Aorta (tissue), 5 donors: ENCODE data around the gene AQP2. TPM values are rescaled to one million over a fixed set of nuclear protein-coding genes. Genes with fewer than 3 reads are reported as not detected.

Source experiments
- ATAC-seq: fragments of 200-7000 bp; cut with Tn5 transposase; one replicate; pipeline ENCODE4 v1.9.1; 2022; ENCODE audit warnings: moderate library complexity; ENCODE audit not compliant: low FRiP score
- DNase-seq, 2 donors: peaks; one replicate each; pipeline ENCODE4 v3.0.0-alpha.2; 2020
- H3K27ac ChIP-seq, 2 donors: one replicate each; pipeline ENCODE4 v1.5.1; 2013; ENCODE audit warnings: low read length in 2 of 2, mild to moderate bottlenecking in 2 of 2, moderate library complexity in 2 of 2, control low read depth in 1 of 2, inconsistent platforms in 1 of 2, low read depth in 1 of 2
- H3K27me3 ChIP-seq, 2 donors: one replicate each; pipeline ENCODE4 v1.6.1; 2013; ENCODE audit warnings: control low read depth in 1 of 2, low read length in 1 of 2, mild to moderate bottlenecking in 1 of 2, moderate library complexity in 1 of 2; ENCODE audit not compliant: insufficient read depth in 2 of 2, control insufficient read depth in 1 of 2
- H3K36me3 ChIP-seq, 2 donors: one replicate each; pipeline ENCODE4 v1.6.1; 2013; ENCODE audit warnings: control low read depth in 1 of 2, low read length in 1 of 2, mild to moderate bottlenecking in 1 of 2; ENCODE audit not compliant: insufficient read depth in 2 of 2, control insufficient read depth in 1 of 2
- H3K4me1 ChIP-seq, 2 donors: one replicate each; pipeline ENCODE4 v1.6.1; 2013; ENCODE audit warnings: low read length in 2 of 2, control low read depth in 1 of 2, mild to moderate bottlenecking in 1 of 2, moderate library complexity in 1 of 2; ENCODE audit not compliant: insufficient read depth in 2 of 2, control insufficient read depth in 1 of 2
- H3K4me3 ChIP-seq, 2 donors: one replicate each; pipeline ENCODE4 v1.5.1; 2013; ENCODE audit warnings: low read length in 2 of 2, control low read depth in 1 of 2, mild to moderate bottlenecking in 1 of 2
- H3K9me3 ChIP-seq: one replicate; pipeline ENCODE4 v1.6.1; 2013; ENCODE audit warnings: mild to moderate bottlenecking, low read length; ENCODE audit not compliant: control insufficient read depth
- WGBS, 2 donors: extraction: QIAGEN DNeasy Blood & Tissue Kit; methylation state at CpG; one replicate each; pipeline ENCODE4 v1.1.7; 2013; 5-methylcytosine and 5-hydroxymethylcytosine counted together
- intact Hi-C, 2 donors: fragments of 100-400 bp; cut with DNase I; formaldehyde crosslinking; loops; one replicate each; pipeline versions ENCODE4 v1.14.2 to v1.15.0; 2022
- polyA plus RNA-seq, 2 donors: library from polyadenylated mRNA; stranded (reverse); fragments of 200-250 nt; gene quantifications; one replicate each; pipeline ENCODE4 v1.2.3, GENCODE V29; 2013
- total RNA-seq, 2 donors: library from RNA; stranded (reverse); fragmentation: NEBNext Ultra II Directional; extraction: Animal tissue kit (Norgen Biotek cat#: 25700); gene quantifications; one replicate each; pipeline ENCODE4 v1.2.1, GENCODE V29; 2021
- donor health status: healthy with polysubstance abuse.
- donor health status: Bipolar disorder and iron deficiency.
- donor health status: DM: no; HTN: no; CAD: no.
- donor health status: DM: no; HTN: no; CAD: no.
- donor health status: DM: yes; HTN: yes; CAD: no.

The AQP2 gene
- total and polyA plus RNA-seq, 4 donors: 0.21 TPM; not detected in 3

DNA sequence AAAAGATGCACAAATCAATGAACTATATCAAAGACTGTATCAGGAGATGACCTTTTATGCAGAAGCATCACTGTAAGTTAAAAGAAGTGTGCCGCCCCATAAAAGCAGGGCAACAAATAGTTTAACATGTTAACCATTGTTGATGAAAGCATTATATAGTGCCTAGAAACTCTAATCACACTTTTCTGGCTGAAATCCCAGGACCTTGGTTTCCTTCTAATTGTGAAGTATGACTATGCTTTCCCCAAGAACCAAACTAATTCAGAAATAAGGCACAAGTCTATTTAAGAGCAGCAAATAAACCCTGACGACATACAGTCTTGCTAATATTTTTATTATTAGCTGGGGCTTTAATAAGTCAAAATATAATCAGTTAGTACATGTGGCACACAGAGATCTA lies 53.1 kb downstream of the AQP2 start:
- Histone ChIP-seq H3K4me3 (no peak overlapping the region), H3K27ac (no peak overlapping the region), H3K4me1 (no peaks in the 10 kb centered on the region), H3K36me3 (no peaks in the 10 kb centered on the region), H3K27me3 (no peaks in the 10 kb centered on the region), H3K9me3 (no peaks in the 10 kb centered on the region)
- intact Hi-C loops: no loop called here
- ATAC-seq (no peak), DNase-seq (no peak)
- 46 to 51% methylated on average over 2 of the region's 2 CpGs for WGBS, 2 donors

GRCh38 chr12:50004696-50005095 lies 54.2 kb downstream of the AQP2 start:
- Histone ChIP-seq H3K9me3 (no peaks in the 10 kb centered on the region), H3K27me3 (no peaks in the 10 kb centered on the region), H3K36me3 (no peaks in the 10 kb centered on the region), H3K4me3 (no peak overlapping the region), H3K4me1 (no peaks in the 10 kb centered on the region), H3K27ac (no peak overlapping the region)
- ATAC-seq (no peak), DNase-seq (no peak)
- intact Hi-C loops: no loop called here

DNA sequence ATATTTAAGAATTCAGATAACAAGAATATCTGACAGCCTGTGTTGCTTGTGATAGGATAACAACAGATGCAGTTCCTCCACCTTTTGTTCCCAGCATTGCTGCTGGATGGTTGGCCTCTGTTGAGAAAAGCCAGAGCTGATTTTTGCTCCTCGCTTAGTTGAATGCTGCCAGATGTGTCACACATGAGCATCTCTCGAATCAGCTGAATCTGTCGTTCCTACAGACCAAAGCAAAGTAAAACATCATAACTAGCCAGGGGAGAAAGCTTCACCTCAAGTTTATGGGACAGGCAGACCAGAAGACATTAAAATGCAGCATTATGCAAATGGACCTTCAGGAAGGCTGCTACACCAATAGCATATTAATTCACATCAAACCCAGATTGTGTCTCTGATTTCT lies 54.6 kb downstream of the AQP2 start:
- DNase-seq: no peak
- WGBS, 2 donors: 86 to 88% methylated on average over 3 of the region's 3 CpGs
- H3K36me3 ChIP-seq: no peaks in the 10 kb centered on the region
- no peaks in the 10 kb centered on the region for H3K9me3 ChIP-seq
- no peaks in the 10 kb centered on the region for H3K27me3 ChIP-seq
- no peak overlapping the region for H3K4me3 ChIP-seq
- H3K4me1 ChIP-seq: no peaks in the 10 kb centered on the region
- intact Hi-C loops: no loop called here
- H3K27ac ChIP-seq: no peak overlapping the region
- ATAC-seq: no peak

DNA sequence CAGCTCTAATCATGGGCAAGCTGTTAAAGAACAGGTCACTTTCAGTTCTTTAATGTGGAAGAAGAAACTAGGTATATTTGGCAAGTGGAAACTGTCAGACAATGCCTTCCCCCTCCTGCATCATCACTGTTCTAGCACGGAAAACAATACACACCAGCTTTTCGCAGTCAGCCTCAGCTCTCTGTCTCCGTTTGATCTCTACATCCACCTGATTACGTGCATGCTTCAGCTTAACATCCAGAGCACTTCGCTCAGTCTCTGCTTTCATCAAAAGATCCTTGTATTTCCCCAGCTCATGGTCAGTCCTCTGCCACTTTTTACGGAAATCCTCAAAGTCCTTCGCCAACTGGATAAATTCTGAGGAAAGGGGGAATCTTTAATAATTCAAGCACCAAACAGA lies 55.7 kb downstream of the AQP2 start:
- no peak for DNase-seq
- intact Hi-C loops: no loop called here

GRCh38 chr12:50006754-50007442 lies 56.4 kb downstream of the AQP2 start:
- Histone ChIP-seq H3K4me3 (no peak overlapping the region), H3K9me3 (no peaks in the 10 kb centered on the region), H3K36me3 (no peaks in the 10 kb centered on the region), H3K27me3 (no peaks in the 10 kb centered on the region), H3K4me1 (no peaks in the 10 kb centered on the region), H3K27ac (no peak overlapping the region)
- no peak for ATAC-seq
- DNase-seq: no peak
- intact Hi-C loops: no loop called here
- WGBS, 2 donors: 94 to 100% methylated on average over 1 of the region's 1 CpG

More for the DNA sequence above, 55.7 kb downstream of the AQP2 start:
- Histone ChIP-seq H3K9me3 (no peaks in the 10 kb centered on the region), H3K36me3 (no peaks in the 10 kb centered on the region), H3K4me3 (no peak overlapping the region), H3K4me1 (no peaks in the 10 kb centered on the region), H3K27ac (no peak overlapping the region), H3K27me3 (no peaks in the 10 kb centered on the region)
- WGBS, 2 donors: 93 to 97% methylated on average over 7 of the region's 7 CpGs
- ATAC-seq: no peak

Other genes with a start within 250 kb of the AQP2 start
- 10 to 100 TPM; 31.4 to 53.9 TPM for gene FMNL3, start 243.3 kb upstream of the AQP2 start, total RNA-seq
- gene FMNL3, start 243.3 kb upstream of the AQP2 start, polyA plus RNA-seq: 10 to 100 TPM in 1 of 2 donors, 1 to 10 TPM in 1; 6.5 to 10.4 TPM
- 100 to 1,000 TPM; 290 to 325 TPM for gene TMBIM6, start 209.2 kb upstream of the AQP2 start, total RNA-seq
- gene TMBIM6, start 209.2 kb upstream of the AQP2 start, polyA plus RNA-seq: 100 to 1,000 TPM; 114 to 163 TPM
- 10 to 100 TPM; 22.2 to 38.7 TPM for gene NCKAP5L, start 122.3 kb upstream of the AQP2 start, total RNA-seq
- gene NCKAP5L, start 122.3 kb upstream of the AQP2 start, polyA plus RNA-seq: 10 to 100 TPM in 1 of 2 donors, 1 to 10 TPM in 1; 3.5 to 14.8 TPM
- gene BCDIN3D, start 107.6 kb upstream of the AQP2 start, total RNA-seq: 1 to 10 TPM; 3.5 to 5.0 TPM
- gene BCDIN3D, start 107.6 kb upstream of the AQP2 start, polyA plus RNA-seq: 1 to 10 TPM; 1.5 to 1.6 TPM
- gene FAIM2, start 46.8 kb upstream of the AQP2 start, total RNA-seq: 10 to 100 TPM in 1 of 2 donors, under 1 TPM in 1; 0.58 to 16.4 TPM
- under 1 TPM in 1 of 2 donors, not detected in 1; 0.05 TPM for gene FAIM2, start 46.8 kb upstream of the AQP2 start, polyA plus RNA-seq
- 1 to 10 TPM in 1 of 2 donors, not detected in 1; 1.2 TPM for gene AQP5, start 11.1 kb downstream of the AQP2 start, total RNA-seq
- gene AQP5, start 11.1 kb downstream of the AQP2 start, polyA plus RNA-seq: under 1 TPM in 1 of 2 donors, not detected in 1; 0.08 TPM
- under 1 TPM in 1 of 2 donors, not detected in 1; 0.39 TPM for gene AQP6, start 22.2 kb downstream of the AQP2 start, total RNA-seq
- gene AQP6, start 22.2 kb downstream of the AQP2 start, polyA plus RNA-seq: not detected
- 10 to 100 TPM in 1 of 2 donors, 1 to 10 TPM in 1; 8.0 to 10.1 TPM for gene RACGAP1, start 74.8 kb downstream of the AQP2 start, total RNA-seq
- 1 to 10 TPM; 4.6 to 7.9 TPM for gene RACGAP1, start 74.8 kb downstream of the AQP2 start, polyA plus RNA-seq
- 1 to 10 TPM in 1 of 2 donors, under 1 TPM in 1; 0.39 to 5.8 TPM for gene ASIC1, start 106.9 kb downstream of the AQP2 start, total RNA-seq
- gene ASIC1, start 106.9 kb downstream of the AQP2 start, polyA plus RNA-seq: 1 to 10 TPM in 1 of 2 donors, not detected in 1; 1.2 TPM
- gene SMARCD1, start 134.6 kb downstream of the AQP2 start, total RNA-seq: 10 to 100 TPM; 41.0 to 44.6 TPM
- gene SMARCD1, start 134.6 kb downstream of the AQP2 start, polyA plus RNA-seq: 10 to 100 TPM; 15.0 to 19.9 TPM
- 1 to 10 TPM; 2.2 to 3.1 TPM for gene GPD1, start 153.3 kb downstream of the AQP2 start, total RNA-seq
- 10 to 100 TPM in 1 of 2 donors, under 1 TPM in 1; 0.61 to 24.8 TPM for gene GPD1, start 153.3 kb downstream of the AQP2 start, polyA plus RNA-seq
- gene COX14, start 161.5 kb downstream of the AQP2 start, total RNA-seq: 10 to 100 TPM; 49.3 to 52.7 TPM
- 100 to 1,000 TPM in 1 of 2 donors, 10 to 100 TPM in 1; 93.6 to 214 TPM for gene COX14, start 161.5 kb downstream of the AQP2 start, polyA plus RNA-seq
- gene CERS5, start 216.6 kb downstream of the AQP2 start, total RNA-seq: 10 to 100 TPM; 62.8 to 66.6 TPM
- gene CERS5, start 216.6 kb downstream of the AQP2 start, polyA plus RNA-seq: 100 to 1,000 TPM in 1 of 2 donors, 10 to 100 TPM in 1; 27.3 to 115 TPM